Measurements from ENCODE around the gene OTUB1.
"Not testable (repeated sequence)": the region's sequence is repeated elsewhere in the genome, so short reads cannot be mapped to it uniquely, and the experiment has no call there.

OTUB1 gene

DNA sequence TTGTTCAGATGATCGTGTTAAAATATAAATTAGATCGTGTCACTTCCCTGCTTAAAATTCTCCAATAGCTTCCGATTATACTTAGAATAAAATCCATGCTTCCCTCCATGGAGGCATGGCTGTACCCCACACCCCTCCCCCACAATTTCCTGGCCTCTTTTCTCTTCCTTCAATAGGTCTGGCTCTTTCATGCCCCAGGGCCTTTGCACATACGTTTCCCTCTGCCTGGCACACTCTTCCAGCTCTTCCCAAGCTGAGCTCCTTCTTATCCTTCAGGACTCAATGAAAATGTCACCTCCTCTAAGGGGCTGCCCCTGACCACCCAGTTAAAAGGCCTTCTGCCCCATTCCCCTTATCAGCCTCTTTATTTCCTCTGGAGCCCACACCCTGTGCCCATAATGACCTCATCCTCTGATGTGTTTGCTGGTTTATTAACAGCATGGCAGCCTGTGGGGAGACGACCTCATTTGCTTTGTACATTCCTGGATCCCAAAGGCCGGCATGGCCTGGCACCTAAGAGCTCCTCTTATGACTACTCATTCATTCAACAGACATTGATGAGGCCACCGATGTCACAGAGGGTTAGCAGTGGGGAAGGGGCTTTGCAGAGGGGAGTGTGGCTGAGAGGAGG is 40.5 kb downstream of the OTUB1 start:
- no peak for DNase-seq

DNA sequence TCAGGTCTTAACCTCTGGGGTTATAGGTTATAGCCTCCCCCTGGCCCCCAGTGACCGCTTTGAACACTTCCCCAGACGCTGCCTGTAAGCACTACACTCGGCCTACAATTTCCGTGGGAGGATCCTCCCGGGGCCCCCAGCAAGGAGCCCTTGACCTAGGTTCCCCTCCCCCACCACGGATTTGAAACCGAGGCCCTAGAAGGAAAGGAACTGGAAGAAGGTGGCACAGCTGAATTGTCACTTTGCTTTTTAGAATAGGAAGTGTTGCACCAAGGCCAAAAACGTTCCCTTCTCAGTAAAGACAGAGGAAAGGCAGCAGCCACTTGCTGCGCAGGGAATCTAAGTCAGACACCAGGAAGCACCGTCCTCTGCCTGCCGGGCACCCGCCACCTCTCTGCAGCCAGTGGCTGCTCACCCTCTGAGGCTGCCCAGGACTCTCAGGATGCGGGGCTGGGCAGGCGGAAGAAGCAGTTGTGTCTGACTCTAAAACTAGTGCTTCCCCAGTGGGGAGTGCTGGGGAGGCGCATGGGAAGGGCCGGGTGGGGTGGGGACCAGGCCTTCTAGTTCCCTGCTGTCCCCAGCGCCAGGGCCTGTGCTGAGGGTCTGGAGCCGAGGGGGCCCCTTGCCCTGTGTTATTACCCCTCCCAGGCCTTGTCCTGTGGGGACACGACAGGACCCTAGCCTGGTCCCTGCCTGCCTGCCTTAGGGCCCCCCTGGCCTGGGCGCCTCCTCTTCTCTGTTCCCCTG is 41.6 kb downstream of the OTUB1 start:
- DNase-seq: no peak

DNA sequence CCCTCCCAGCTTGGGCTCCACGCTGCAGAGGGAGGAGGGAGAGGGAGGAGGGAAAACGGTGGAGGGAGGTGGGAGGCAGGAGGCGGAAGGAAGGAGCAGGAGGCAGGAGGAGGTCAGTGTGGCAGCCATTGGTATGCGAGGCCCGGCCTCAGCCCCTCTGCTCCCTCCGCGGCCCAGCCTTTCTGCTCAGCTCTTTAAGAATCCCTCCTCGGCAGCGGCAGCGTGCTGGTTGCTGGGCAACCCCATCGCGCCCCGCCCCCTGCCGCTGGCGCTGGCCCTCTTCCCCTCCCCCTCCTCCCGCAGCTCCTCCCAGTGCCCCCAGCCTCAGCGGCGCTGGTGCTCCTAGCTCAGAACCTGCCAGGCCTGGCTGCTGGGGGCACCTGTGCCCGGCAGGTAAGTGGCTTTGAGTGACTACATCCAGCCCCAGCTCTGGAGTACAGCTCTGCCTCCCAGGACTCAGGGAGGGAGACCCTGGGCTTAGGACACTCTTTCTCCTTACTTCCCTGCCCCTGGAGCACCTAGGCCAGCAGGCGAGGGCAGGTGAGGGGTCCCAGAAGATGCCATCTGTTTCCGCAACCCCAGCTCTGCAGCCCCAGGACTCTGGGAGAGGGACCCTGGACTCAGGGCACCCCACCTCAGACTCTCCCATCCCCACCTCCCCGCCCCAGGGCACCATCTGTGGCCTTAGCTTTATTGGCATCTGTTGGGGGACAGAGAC is 42.3 kb downstream of the OTUB1 start:
- DNase-seq: no peak

DNA sequence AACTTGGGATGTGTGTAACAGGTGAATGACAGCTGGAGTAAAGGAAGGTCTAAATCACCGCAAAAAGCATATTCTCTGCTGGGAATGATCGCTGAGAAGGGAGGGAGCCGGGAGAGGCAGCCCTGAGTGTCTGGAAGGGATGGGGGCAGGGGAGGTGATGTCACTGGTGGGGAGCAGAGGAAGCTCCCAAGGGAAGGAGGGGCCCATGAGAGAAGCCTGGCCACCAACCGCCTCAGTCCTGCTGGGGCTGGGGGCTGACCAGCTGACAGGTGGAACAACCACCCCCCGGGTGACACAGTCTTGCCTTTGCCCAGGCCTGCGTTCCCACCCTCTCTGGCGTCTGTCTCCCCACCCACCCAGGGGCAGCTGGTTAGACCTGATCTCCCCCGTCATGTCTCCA is 43.5 kb downstream of the OTUB1 start:
- DNase-seq: no peak

DNA sequence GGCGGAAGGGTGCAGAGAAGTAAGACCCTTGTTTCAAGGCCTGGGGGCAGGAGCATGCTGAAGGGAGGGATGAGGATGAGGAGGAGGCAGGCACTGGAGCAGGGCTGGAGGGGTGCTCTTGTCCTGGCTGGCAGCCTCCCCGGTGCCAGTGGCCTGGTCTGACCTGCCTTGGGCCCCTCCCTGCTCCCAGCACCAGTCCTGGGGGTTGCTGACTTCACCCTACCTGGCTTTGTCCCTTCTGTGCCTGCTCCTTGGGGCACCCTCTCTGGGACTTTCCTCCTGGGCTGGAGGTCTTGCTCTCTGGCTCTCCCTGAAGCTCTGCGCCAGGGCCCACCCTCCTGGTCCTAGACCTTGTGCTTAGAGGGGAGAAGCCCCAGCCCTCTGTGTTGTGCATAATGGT is 44.8 kb downstream of the OTUB1 start:
- DNase-seq: no peak

DNA sequence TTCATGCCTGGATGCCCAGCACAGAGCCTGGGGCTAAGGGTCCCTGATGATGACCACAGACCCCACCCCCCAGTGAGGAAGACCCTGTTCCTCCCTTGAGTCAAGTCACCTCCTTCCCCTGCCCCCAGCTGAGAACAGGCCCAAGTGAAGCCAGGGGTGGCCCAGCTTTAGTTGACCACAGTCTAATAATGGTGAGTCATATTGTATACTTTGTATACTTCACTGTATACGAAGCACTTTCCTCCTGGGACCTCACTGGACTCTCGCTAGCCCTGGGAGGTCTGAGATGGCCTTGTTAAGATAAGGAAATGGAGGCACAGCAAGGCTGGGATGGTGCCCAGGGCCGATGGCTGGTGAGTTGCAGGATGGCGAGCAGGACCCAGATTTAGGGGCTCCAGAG is 45.8 kb downstream of the OTUB1 start:
- DNase-seq: no peak

DNA sequence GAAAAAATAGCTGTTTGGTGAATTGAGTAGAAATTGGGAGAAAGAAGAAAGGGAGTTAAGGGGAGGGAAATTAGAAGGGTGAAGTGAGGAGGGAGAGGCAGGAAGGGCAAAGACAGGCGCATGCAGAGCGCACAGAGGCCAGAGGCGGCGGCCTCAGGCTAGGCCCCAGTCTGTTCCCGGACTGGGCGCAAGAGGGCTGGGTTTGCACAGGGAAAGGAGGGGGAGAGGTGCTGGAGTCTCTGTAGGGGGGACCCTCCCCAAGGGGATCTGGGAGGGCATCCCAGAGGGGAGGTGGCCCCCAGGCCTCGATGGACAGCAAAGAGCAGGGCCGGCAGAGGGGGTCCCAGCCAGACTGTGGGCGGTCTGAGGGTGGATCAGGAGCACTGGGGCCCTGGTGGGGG is 48.2 kb downstream of the OTUB1 start:
- DNase-seq: no peak

DNA sequence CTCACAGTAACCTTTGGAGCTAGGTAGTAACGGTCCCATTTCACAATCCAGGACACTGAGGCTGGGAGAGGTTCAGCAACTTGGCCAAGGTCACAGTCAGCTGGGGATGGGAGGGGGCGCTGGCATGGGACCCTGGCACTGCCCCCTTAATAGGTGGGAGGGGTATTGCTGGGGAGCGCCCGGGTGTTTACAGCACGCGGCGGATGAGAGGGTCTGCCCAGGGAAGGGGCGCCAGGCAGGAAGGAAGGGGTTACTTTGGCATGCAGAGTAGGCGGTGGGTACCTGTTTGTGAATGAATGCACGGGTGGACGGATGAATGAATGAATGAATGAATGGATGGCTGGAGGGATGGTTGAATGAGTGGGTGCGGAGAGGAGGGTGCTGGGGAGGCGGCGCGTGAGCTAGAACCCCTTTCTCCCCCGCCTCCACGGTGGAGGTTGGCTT is 48.9 kb downstream of the OTUB1 start:
- no peak for DNase-seq

DNA sequence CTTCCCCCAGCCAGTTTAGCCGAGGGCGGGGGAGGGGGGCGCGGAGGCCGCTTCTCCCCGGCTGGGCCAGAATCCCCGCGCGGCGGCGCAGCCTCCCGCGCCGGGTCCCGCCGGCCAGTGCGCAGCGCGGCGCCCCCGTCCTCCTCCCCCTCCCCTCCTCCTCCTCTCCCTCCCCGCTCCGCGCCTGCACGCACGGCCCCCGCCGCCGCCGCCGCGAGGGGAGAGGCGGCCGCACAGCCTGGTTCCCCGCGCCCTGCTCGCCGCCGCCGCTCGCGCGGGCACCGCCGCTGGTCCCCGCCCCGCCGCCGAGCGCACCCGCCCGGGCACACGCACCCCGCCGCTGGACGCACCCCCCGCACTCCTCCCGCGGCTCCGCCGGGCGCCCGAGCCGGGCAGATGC is 49.3 kb downstream of the OTUB1 start, which contains the start of gene FLRT1:
FLRT1 (plus strand) TSS at position 356 of the 400 bp plus-strand sequence. CDS start 80,337 bp downstream, outside the sequence.
- no peak for DNase-seq

DNA sequence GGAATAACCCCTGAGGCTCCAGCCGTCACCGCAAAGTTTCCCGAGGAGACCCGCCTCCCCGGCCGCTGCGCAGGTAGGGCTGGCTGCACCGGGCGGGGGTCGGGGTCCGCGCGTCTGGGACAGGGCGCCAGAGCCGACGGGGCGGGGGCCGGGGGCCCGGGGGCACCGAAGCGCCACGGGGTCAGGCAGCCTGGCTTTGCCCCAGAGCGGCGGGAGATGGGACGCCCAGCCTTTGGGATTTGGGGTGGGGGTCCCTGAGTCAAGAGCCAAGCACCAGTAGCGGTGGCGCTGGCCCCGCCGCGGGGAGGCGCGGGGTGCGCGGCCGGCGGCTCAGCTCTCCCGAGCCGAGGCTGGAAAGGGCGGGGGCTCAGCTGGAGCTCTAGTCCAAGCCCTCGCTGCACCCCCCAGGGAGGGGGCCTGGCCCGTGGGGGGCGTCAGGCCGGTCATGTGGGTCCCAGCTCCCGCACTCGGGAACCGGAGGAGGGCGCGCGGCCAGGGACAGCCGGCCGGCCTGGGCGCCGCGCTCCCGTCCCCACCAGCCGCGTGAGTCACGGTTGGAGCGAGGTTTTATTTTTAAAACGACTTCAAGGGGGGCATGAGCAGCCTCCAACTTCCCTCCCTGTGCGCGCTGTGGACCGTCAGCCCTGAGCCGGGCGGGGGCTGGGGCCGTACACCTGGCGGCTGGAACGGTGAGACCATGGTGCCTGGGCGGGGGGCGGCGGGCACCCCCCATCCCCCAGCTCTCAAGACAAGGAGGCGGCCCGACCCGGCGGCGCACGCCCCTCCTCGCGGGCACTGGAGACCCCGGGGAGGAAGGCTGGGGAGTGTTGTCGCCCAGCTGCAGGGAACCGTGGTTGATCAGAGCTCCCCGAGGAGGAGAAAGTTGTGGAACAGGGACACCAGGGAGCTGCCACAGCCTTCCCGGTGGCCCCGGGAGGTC is 50.1 kb downstream of the OTUB1 start:
- DNase-seq: no peak

DNA sequence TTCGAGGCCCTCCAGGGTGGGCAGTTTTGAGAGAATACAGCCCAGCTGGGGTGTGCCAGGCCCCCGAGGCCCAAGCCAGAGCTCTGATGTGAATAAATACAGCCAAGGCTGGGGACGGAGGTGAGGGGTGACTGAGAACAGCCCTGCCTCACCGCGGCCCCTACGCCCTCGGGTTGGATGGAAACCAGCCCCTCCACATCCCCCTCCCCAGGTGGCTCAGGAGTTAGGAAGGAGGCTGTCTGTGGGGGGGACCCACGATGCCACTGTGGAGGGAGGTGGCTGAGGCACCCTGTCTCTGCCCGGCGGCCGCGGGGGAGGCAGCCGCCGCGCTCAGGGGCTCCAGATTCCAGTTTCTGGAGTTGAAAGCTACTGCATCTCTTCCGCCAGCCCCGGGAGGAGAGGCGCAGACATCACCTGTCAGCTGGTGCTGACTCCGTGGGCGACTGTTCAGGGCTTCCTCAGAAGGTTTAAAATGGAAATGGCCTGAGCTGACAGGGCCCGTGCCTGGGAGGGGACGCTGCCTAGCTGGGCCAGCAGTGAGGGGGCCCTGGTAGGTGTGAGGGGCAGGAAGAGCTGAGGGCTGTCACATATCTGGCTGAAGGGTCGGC is 50.9 kb downstream of the OTUB1 start:
- DNase-seq: no peak

DNA sequence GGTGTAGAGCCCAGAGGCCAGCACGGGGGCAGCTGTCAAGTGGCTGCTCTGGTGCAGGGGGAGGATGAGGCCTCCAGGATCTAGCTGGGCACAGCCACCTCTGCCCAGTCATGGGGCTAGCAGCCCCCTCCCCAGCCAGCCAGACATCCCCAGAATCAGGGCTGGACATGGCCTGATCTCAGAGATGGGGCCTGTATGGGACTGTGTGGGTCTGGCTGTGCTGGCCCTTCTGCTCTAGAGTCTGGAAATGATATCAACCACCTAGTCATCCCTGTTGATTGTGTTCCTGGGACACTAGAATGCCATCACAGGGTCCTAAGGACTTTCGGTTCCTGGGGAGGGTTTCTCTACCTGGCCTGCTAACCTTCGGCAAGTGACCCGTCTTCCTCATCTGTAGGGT is 52.3 kb downstream of the OTUB1 start:
- no peak for DNase-seq

DNA sequence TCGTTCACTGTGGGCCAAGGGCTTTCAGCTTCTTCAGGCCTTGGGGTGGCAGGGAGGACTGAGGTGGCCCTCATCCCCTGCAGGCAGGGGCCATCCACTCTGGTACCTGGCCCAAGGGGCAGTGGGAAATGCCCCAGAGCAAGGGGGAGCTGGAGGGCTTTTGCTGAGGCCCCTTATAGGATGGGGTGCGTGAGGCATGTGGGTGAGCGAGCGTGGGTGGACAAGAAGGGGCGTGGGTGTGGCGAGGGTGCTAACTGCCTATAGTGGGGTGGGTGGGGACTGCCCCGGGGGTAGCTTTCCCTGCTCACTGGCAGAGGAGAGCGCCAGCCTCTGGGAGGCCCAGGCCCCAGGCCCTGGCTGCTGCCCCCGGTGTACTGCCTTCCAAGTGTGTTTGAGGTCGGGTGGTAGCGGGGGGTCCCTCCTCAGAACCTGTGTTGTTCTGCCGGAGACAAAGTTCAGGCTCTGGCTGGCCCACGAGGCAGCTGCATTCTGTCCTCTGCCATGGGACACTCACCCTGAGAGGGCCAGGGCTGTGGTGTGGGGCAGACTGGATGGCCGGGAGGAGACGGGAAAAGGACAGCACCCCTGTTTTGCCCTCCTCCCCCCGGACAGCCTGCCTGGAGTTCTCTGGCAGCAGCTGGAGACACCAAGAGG is 52.9 kb downstream of the OTUB1 start:
- no peak for DNase-seq

DNA sequence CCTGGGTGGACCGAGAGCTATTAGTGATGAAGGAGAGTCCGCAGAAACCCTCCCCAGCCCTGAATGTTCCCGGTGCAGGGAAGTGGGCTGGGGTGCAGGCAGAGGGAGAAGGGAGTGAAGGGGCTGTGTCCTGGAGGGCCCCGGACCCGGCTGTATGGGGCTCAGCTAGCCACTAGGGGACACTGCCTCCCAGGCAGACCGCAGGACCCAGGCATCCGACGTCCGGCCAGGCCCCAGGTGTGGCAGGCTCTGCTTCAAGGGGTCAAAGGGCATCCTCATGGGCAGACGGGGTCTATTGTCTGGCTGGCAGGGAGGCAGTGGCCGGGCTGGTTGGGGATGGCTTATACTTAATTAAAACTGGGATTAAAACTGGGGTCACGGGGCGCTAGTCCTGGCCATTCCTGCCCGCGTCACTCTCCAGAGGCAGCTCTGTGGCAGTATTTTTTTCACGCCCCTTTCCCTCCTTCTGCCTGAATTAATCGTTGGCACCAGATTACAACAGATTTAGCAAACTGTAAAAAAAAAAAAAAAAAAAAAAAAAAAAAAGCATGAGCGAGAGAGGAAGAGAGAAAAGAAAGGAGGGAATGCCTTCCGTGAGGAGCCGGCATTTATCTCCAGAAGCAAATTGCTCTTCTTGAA is 54.6 kb downstream of the OTUB1 start:
- DNase-seq: no peak

DNA sequence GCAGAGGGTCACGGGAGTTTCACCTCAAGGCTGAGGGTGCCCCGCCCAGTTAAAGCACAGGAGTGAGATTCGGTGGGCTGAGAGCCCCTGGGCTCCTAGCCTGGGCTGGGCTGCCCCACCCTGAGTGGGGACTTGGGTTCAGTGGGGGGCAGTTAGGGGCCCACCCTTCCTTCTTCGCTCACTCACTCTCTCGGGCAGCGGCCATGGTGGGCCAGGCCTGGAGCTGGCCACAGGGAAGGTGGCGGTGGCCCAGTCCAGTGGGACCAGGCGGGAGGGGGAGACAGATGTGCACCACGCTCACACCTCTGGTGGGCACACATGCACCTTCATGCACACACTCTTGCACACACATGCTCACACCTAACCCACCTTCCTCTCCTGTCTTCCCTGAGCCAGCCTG is 55.6 kb downstream of the OTUB1 start:
- DNase-seq: no peak

DNA sequence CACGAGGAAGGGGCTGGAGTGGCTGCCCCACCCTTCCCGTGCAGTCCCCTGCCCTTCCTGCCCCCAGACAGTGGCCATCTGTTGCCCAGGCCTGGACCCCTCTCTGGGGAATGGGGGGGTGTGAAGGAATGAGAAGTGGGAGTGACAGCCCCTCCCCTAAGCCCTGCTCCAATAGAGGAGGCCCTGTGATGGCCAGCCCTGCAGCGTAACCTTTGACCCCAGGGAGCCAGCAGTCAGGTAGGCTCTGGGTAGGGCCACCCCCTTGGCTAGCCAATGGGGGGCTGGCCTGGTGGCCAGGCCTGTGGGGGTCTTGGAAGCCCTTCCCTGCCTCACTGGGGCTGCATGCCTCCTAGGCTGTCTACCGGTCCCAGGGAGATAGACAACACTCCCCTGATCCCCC is 56.1 kb downstream of the OTUB1 start:
- no peak for DNase-seq

DNA sequence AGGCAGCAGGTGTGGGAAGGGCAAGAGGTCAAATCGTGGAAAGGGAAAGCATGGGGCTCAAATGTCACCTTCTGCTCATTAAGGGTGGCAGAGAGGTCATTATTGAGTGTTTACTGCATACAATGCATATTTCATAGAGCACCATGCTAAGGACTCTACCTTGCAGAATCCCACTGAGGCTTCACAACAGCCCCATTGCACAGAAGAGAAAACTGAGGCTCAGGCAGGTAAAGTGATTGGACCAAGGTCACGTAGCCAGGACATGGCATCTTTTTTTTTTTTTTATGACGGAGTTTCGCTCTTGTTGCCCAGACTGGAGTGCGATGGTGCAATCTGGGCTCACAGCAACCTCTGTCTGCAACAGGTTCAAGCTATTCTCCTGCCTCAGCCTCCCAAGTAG is 57.3 kb downstream of the OTUB1 start:
- no peak for DNase-seq

DNA sequence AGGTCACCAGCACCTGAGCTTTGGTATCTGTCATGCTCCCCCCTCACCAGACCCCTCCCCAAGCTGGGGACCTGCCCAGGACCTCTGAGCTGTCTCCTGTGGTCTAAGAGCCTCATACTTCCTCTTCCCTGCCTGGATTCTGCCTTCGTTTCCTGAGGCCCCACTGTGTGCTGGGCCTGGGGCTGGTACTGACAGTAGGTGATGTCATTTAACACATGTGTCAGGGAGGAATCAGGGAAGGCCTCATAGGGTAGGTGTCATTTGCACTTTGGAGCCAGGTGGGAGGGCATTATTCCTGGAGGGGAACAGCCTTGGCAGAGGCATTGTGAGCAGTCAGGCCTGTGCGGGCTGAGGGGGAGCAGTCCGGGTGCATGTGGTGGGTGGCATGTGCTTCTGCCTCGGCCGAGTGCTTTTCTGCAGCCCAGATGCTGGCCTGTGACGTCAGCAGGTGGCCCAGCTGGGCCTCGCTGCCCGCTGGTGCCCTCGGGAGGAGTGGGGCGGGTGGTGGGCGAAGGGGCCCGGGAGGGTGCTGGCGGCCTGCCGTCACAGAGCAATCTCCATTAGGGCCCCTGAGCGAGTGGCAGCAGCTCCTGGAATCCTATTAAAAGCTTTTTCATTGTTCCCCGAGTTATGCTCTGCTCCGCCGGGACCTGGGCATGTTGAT is 58.6 kb downstream of the OTUB1 start:
- DNase-seq: no peak

DNA sequence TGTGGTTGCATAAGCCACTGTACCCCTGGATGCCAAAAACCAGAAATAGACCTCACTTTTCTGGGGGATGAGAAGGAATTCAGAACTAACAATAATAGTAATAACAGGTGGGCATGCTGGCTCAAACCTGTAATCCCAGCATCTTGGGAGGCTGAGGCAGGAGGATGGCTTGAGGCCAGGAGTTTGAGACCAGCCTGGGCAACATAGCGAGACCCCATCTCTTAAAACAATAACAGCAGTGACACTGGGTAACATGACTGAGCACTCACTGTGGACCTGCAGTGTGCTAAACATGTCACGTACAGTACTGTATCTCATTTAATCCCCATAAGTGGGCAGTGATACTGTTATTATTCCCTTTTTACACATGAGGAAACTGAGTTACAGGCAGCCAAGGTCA is 59.5 kb downstream of the OTUB1 start:
- no peak for DNase-seq

DNA sequence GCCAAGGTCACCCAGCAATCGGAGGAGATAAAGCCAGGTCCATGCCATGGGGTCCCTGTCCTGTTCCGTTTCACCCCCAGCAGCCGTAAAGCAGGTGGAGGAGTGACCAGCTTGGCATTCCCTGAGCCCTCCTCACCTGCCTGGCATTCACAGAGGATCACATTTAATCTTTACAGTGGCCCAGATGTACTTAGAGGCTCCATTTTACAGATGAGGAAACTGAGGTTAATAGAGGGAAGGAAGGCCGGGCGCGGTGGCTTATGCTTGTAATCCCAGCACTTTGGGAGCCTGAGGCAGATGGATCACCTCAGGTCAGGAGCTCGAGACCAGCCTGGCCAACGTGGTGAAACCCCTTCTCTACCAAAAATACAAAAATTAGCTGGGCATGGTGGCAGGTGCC is 61.1 kb downstream of the OTUB1 start:
- DNase-seq: not testable (repeated sequence)

Measured in stimulated activated CD4-positive, alpha-beta T cell treated with anti-CD3 and anti-CD28 coated beads, Interleukin-1b, Interleukin-23, amount 100 ng/mL, for 48 hours (primary cell).